ENCODE data around the gene TMEM203. TPM values are rescaled to one million over a fixed set of nuclear protein-coding genes. Genes with fewer than 3 reads are reported as not detected.
"Not testable (repeated sequence)": the region's sequence is repeated elsewhere in the genome, so short reads cannot be mapped to it uniquely, and the experiment has no call there.

The TMEM203 gene
- total RNA-seq, 2 donors from 2014 or later: 15.3 to 27.1 TPM

GRCh38 chr9:137243626-137244485, 38.4 kb upstream of the TMEM203 start:
- H3K9me3 Mint-ChIP-seq: no peaks in the 10 kb centered on the region
- ATAC-seq (no peak), DNase-seq (ENCODE audit: low spot score in 2 of 2) (no peak)
- peaks cover 15 to 16% of the 10 kb centered on the region in 2 donors for H3K36me3 Mint-ChIP-seq
- peak overlapping the region; percentile 82 to 97 for H3K27ac Mint-ChIP-seq

GRCh38 chr9:137243266-137243625, 37.8 kb upstream of the TMEM203 start:
- not testable (repeated sequence) for DNase-seq (ENCODE audit: low spot score in 2 of 2); H3K9me3 Mint-ChIP-seq; ATAC-seq
- Mint-ChIP-seq H3K36me3 (peaks cover 15 to 18% of the 10 kb centered on the region in 2 donors), H3K27ac (peak overlapping the region; percentile 82 to 97)

GRCh38 chr9:137242269-137243203, 37.1 kb upstream of the TMEM203 start:
- no peak for DNase-seq (ENCODE audit: low spot score in 2 of 2)
- no peak for ATAC-seq
- Mint-ChIP-seq H3K9me3 (no peaks in the 10 kb centered on the region), H3K27ac (peak overlapping the region; percentile 82 to 97), H3K36me3 (peaks cover 15 to 18% of the 10 kb centered on the region in 2 donors)

- peak; percentile 62 to 76 for DNase-seq (ENCODE audit: low spot score in 2 of 2)
- H3K36me3 Mint-ChIP-seq: peaks cover 15 to 18% of the 10 kb centered on the region in 2 donors
- no peaks in the 10 kb centered on the region for H3K9me3 Mint-ChIP-seq
- peak overlapping the region; percentile 93 to 97 for H3K27ac Mint-ChIP-seq
- ATAC-seq: peak; percentile 24 to 33
Observed at GRCh38 chr9:137241490-137242268, 36.2 kb upstream of the TMEM203 start.

GRCh38 chr9:137240841-137241489, 35.5 kb upstream of the TMEM203 start, which contains the start of gene TUBB4B:
Gene TUBB4B, plus strand, starts transcription at chr9:137241287. Its CDS starts 74 bp downstream, at chr9:137241361.
- Mint-ChIP-seq H3K27ac (peak within 1 kb of the TSS; percentile 93 to 100), H3K36me3 (peaks cover 15 to 18% of the 10 kb centered on the region in 2 donors), H3K9me3 (no peaks in the 10 kb centered on the region)
- DNase-seq (ENCODE audit: low spot score in 2 of 2): peak; percentile 96 to 100
- ATAC-seq: peak; percentile 67 to 79

- Mint-ChIP-seq H3K9me3 (no peaks in the 10 kb centered on the region), H3K27ac (peak overlapping the region in 1 of 2 donors; percentile 93), H3K36me3 (peaks cover 15 to 18% of the 10 kb centered on the region in 2 donors)
- ATAC-seq: peak; percentile 22 to 30
- DNase-seq (ENCODE audit: low spot score in 2 of 2): peak in 1 of 2 donors; percentile 66
Observed at GRCh38 chr9:137240318-137240840, 34.9 kb upstream of the TMEM203 start.

- Mint-ChIP-seq H3K36me3 (peaks cover 15 to 18% of the 10 kb centered on the region in 2 donors), H3K27ac (peak overlapping the region; percentile 63 to 90)
- H3K9me3 Mint-ChIP-seq; DNase-seq (ENCODE audit: low spot score in 2 of 2); ATAC-seq: not testable (repeated sequence)
Observed at GRCh38 chr9:137239541-137240200, 34.2 kb upstream of the TMEM203 start.

GRCh38 chr9:137237759-137238726, 32.6 kb upstream of the TMEM203 start:
- Mint-ChIP-seq H3K9me3 (no peaks in the 10 kb centered on the region), H3K27ac (no peak overlapping the region), H3K36me3 (peaks cover 13 to 15% of the 10 kb centered on the region in 2 donors)
- DNase-seq (ENCODE audit: low spot score in 2 of 2): no peak
- ATAC-seq: no peak

- DNase-seq (ENCODE audit: low spot score in 2 of 2): no peak
Observed at GRCh38 chr9:137236936-137237421, 31.5 kb upstream of the TMEM203 start.

GRCh38 chr9:137236238-137236935, 30.9 kb upstream of the TMEM203 start:
- ATAC-seq (peak; percentile 26 to 39), DNase-seq (ENCODE audit: low spot score in 2 of 2) (peak; percentile 86 to 96)
- Mint-ChIP-seq H3K36me3 (peaks cover 0 to 4% of the 10 kb centered on the region in 2 donors), H3K9me3 (no peaks in the 10 kb centered on the region), H3K27ac (no peak overlapping the region)

More at GRCh38 chr9:137236936-137237421, 31.5 kb upstream of the TMEM203 start:
- ATAC-seq: no peak
- no peak overlapping the region for H3K27ac Mint-ChIP-seq
- peaks cover 2 to 4% of the 10 kb centered on the region in 2 donors for H3K36me3 Mint-ChIP-seq
- no peaks in the 10 kb centered on the region for H3K9me3 Mint-ChIP-seq

GRCh38 chr9:137235424-137236237, 30.2 kb upstream of the TMEM203 start:
- ATAC-seq (no peak), DNase-seq (ENCODE audit: low spot score in 2 of 2) (no peak)
- no peaks in the 10 kb centered on the region for H3K9me3 Mint-ChIP-seq
- H3K36me3 Mint-ChIP-seq: peaks cover 0 to 4% of the 10 kb centered on the region in 2 donors
- no peak overlapping the region for H3K27ac Mint-ChIP-seq

- no peaks in the 10 kb centered on the region for H3K9me3 Mint-ChIP-seq
- H3K36me3 Mint-ChIP-seq: peaks cover 0 to 4% of the 10 kb centered on the region in 2 donors
- ATAC-seq (no peak), DNase-seq (ENCODE audit: low spot score in 2 of 2) (no peak)
- H3K27ac Mint-ChIP-seq: no peak overlapping the region
Observed at GRCh38 chr9:137234758-137235423, 29.4 kb upstream of the TMEM203 start.
